GM19463 (cell line): ENCODE measurements around the gene YIPF3.
"Not testable (repeated sequence)": the region's sequence is repeated elsewhere in the genome, so short reads cannot be mapped to it uniquely, and the experiment has no call there.

Experiments
- ATAC-seq: cut with Tn5 transposase; IDR thresholded peaks from one replicate; pipeline ENCODE4 v1.9.1; 2021; ENCODE audit warnings: mild to moderate bottlenecking, moderate library complexity; ENCODE audit not compliant: unreplicated experiment

The YIPF3 gene

GRCh38 chr6:43467265-43467664, 49.5 kb downstream of the YIPF3 start:
- not testable (repeated sequence) for ATAC-seq

GRCh38 chr6:43465948-43466347, 50.8 kb downstream of the YIPF3 start:
- ATAC-seq = no peak

GRCh38 chr6:43464337-43464736, 52.4 kb downstream of the YIPF3 start:
- no peak for ATAC-seq

GRCh38 chr6:43461936-43462335, 54.8 kb downstream of the YIPF3 start:
- ATAC-seq = no peak
